ENCODE results near the gene PLCL2. TPM values are rescaled to one million over a fixed set of nuclear protein-coding genes. Genes with fewer than 3 reads are reported as not detected.
A peak's percentile ranks its signal among the peaks of the same experiment; 100 is the strongest.

Gene PLCL2
- polyA plus RNA-seq, 1 donor: 10.2 TPM

DNA sequence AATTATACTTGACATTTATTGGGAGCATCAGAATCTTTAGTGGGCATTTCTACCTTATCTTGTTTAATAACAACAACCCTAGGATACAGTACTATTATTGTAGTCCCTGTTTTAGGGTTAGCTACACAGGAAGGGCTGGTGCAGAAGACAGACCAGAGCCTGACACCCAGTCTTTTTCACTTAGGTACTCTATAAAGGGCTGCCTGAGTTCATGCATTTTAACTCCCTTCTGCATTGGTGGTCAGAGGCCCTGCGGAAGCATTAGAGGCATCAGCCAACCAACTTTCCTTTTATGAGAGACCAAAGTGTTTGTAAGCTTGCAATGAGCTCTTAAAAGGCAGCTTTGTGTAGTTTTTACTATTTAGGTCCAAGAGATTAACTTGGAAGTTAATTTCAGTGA lies 105.4 kb downstream of the PLCL2 start:
- Histone ChIP-seq H3K36me3 (ENCODE audit: control insufficient read depth, insufficient read depth, low read length) (no peaks in the 10 kb centered on the region), H3K27ac (ENCODE audit: low read length) (no peak overlapping the region), H3K4me1 (ENCODE audit: control insufficient read depth, insufficient read depth, low read length) (no peaks in the 10 kb centered on the region), H3K9me3 (ENCODE audit: control insufficient read depth, low read depth, low read length) (no peaks in the 10 kb centered on the region), H3K4me3 (ENCODE audit: low read length) (no peak overlapping the region), H3K27me3 (ENCODE audit: control insufficient read depth, insufficient read depth, low read length) (no peaks in the 10 kb centered on the region)
- DNase-seq: no peak
- WGBS (ENCODE audit: insufficient coverage, low lambda C conversion rate): no CpG with 5 or more reads among the region's 1 CpG

DNA sequence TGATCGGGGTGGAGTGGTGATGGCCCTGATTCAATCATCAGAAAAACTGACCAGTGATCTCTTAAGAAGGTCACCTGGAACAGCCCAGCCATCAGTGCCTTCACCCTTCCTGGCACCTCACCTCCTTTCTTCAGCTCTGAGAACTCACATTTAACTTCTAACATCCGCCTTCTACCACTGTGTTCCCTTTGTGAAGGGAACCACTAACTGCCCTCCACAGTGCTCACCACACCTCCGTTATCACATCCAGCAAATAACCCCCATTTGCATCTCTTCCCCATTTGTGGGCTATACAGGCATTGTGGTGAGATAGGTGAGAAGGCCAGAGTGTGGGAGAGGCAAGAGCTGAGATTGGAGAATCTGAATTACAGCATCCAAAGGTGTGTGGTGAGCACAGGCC lies 107.4 kb downstream of the PLCL2 start:
- no peak overlapping the region for H3K4me3 ChIP-seq (ENCODE audit: low read length)
- no peaks in the 10 kb centered on the region for H3K27me3 ChIP-seq (ENCODE audit: control insufficient read depth, insufficient read depth, low read length)
- no peaks in the 10 kb centered on the region for H3K4me1 ChIP-seq (ENCODE audit: control insufficient read depth, insufficient read depth, low read length)
- H3K27ac ChIP-seq (ENCODE audit: low read length): no peak overlapping the region
- no CpG with 5 or more reads among the region's 3 CpGs for WGBS (ENCODE audit: insufficient coverage, low lambda C conversion rate)
- H3K9me3 ChIP-seq (ENCODE audit: control insufficient read depth, low read depth, low read length): no peaks in the 10 kb centered on the region
- H3K36me3 ChIP-seq (ENCODE audit: control insufficient read depth, insufficient read depth, low read length): no peaks in the 10 kb centered on the region
- DNase-seq: no peak

DNA sequence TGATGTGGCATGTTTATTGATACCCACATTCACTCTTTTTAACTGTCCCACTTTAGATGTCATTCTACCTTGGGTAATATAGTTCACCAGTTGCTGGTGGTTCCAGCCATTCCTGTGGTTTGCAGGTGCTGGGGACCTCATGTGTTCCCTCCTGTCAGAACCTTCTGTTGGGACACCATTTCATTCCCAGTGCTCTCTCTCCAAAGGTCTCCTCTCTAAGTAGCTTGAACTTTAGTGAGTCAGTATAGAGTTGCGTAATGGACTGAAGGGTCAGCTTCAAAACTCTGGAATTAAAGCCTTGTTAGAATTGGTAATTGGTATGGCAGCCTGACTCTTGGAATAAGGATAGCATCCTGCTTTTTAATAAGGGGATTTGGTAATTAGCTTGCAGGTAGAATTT lies 108.5 kb downstream of the PLCL2 start:
- Histone ChIP-seq H3K27me3 (ENCODE audit: control insufficient read depth, insufficient read depth, low read length) (no peaks in the 10 kb centered on the region), H3K4me3 (ENCODE audit: low read length) (no peak overlapping the region), H3K9me3 (ENCODE audit: control insufficient read depth, low read depth, low read length) (no peaks in the 10 kb centered on the region), H3K27ac (ENCODE audit: low read length) (no peak overlapping the region), H3K4me1 (ENCODE audit: control insufficient read depth, insufficient read depth, low read length) (no peaks in the 10 kb centered on the region), H3K36me3 (ENCODE audit: control insufficient read depth, insufficient read depth, low read length) (no peaks in the 10 kb centered on the region)
- peak in 1 of 2 donors; percentile 12 for DNase-seq
- no CpG with 5 or more reads among the region's 1 CpG for WGBS (ENCODE audit: insufficient coverage, low lambda C conversion rate)

DNA sequence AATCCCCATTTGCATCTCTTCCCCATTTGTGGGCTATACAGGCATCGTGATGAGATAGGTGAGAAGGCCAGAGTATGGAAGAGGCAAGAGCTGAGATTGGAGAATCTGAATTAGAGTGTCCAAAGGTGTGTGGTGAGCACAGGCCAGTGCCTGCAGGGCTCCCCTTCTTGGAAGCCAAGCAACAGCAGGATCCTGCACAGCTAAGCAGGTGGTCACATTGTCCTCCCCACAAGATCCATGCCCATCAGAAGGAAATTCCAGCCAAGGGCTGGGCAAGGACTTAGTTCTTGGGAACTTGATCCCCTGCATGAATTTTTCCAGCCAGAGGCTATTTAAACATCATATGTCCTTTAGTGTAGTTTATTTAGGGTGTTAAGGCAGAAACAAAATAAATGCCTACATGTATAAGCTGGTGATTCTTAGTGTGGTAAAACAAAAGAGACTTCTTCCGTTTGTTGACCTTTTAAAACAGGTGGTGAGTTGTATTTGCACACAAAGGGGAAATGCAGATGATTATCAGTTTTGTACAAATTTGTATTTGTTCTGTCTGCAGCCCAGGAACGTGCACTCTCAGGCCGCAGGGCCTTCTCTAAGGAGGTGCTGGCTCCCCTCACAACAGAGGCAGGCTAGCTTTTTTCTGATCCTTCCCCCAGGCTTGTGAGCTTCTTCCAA lies 110.2 kb downstream of the PLCL2 start:
- Histone ChIP-seq H3K4me3 (ENCODE audit: low read length) (no peak overlapping the region), H3K36me3 (ENCODE audit: control insufficient read depth, insufficient read depth, low read length) (no peaks in the 10 kb centered on the region), H3K9me3 (ENCODE audit: control insufficient read depth, low read depth, low read length) (no peaks in the 10 kb centered on the region), H3K27me3 (ENCODE audit: control insufficient read depth, insufficient read depth, low read length) (no peaks in the 10 kb centered on the region), H3K4me1 (ENCODE audit: control insufficient read depth, insufficient read depth, low read length) (no peaks in the 10 kb centered on the region), H3K27ac (ENCODE audit: low read length) (no peak overlapping the region)
- DNase-seq: no peak
- 86% methylated on average over 1 of the region's 4 CpGs for WGBS (ENCODE audit: insufficient coverage, low lambda C conversion rate)

DNA sequence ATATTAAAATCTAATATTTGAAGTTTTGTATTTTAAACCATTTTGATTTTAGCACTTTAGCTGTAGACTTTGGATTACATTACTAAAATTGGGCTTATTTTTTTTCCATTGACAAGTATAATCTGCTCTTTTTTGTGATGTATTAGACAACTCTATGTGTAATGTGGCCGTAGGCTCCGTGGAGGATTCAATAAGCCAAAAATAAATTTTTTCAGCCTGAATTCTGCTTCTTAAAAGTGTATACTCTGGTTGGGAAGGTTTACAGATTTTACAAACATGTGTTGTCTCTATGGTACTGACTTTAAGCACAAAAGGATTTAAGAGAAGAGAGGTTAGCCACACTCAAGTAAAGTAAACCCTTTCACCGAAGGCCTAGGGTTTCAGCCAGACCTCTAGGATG lies 110.8 kb downstream of the PLCL2 start:
- no CpG with 5 or more reads among the region's 3 CpGs for WGBS (ENCODE audit: insufficient coverage, low lambda C conversion rate)
- no peaks in the 10 kb centered on the region for H3K36me3 ChIP-seq (ENCODE audit: control insufficient read depth, insufficient read depth, low read length)
- no peak for DNase-seq
- H3K27ac ChIP-seq (ENCODE audit: low read length): no peak overlapping the region
- no peak overlapping the region for H3K4me3 ChIP-seq (ENCODE audit: low read length)
- H3K9me3 ChIP-seq (ENCODE audit: control insufficient read depth, low read depth, low read length): no peaks in the 10 kb centered on the region
- no peaks in the 10 kb centered on the region for H3K27me3 ChIP-seq (ENCODE audit: control insufficient read depth, insufficient read depth, low read length)
- H3K4me1 ChIP-seq (ENCODE audit: control insufficient read depth, insufficient read depth, low read length): no peaks in the 10 kb centered on the region

DNA sequence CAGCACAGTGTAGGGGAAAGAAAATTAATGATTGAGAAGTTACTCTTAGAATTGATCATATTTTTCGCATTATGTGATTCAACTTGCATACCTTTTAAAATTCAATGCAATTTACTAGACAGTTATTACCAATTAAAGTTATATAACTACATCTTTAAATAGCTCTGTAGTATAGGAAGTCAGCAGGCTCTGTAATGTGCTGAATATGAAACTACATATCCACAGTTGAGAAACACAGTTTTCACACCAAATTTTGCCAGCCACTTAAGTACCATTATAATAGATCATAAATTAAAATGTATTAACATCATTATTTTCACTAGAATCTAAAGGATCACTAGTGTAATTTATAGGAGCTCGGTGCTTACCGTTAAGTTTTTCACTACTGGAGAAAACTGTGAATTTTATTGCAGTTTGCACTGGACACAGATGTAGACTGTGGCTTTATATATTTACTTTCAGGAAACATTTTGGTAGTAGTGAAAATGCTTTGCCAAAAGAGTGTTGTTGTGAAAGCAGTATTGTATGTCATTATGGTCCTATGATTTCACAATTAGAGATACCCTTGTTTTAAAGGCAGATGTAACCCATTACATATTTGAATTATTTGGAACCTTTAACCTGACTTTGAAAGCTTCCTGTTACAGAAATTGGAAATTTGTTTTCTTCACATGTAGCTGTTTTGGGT lies 113.6 kb downstream of the PLCL2 start:
- no peaks in the 10 kb centered on the region for H3K4me1 ChIP-seq (ENCODE audit: control insufficient read depth, insufficient read depth, low read length)
- no peaks in the 10 kb centered on the region for H3K36me3 ChIP-seq (ENCODE audit: control insufficient read depth, insufficient read depth, low read length)
- no peak for DNase-seq
- H3K27ac ChIP-seq (ENCODE audit: low read length): no peak overlapping the region
- no CpG with 5 or more reads among the region's 3 CpGs for WGBS (ENCODE audit: insufficient coverage, low lambda C conversion rate)
- no peaks in the 10 kb centered on the region for H3K27me3 ChIP-seq (ENCODE audit: control insufficient read depth, insufficient read depth, low read length)
- H3K4me3 ChIP-seq (ENCODE audit: low read length): no peak overlapping the region
- H3K9me3 ChIP-seq (ENCODE audit: control insufficient read depth, low read depth, low read length): peaks cover 3% of the 10 kb centered on the region

DNA sequence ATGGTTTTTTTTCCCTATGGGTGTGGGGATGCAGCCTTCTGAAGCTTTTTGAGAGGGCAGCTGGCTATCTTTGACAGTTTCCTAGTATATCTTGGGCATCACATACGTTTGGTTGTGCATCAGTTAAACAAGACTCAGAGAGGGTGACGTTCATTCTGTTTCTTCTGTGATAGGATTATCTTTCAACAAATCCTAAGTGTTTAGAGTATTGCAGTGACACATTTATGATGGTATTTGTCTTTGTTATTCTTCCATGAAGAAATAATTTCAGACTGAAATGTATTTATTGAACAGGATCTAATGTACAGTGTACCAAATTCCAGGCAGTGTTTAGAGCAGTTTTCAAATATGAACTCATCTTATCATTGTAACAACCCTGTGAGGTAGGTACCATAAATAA lies 114.4 kb downstream of the PLCL2 start:
- Histone ChIP-seq H3K36me3 (ENCODE audit: control insufficient read depth, insufficient read depth, low read length) (no peaks in the 10 kb centered on the region), H3K4me1 (ENCODE audit: control insufficient read depth, insufficient read depth, low read length) (no peaks in the 10 kb centered on the region), H3K27ac (ENCODE audit: low read length) (no peak overlapping the region), H3K27me3 (ENCODE audit: control insufficient read depth, insufficient read depth, low read length) (no peaks in the 10 kb centered on the region), H3K9me3 (ENCODE audit: control insufficient read depth, low read depth, low read length) (peaks cover 3% of the 10 kb centered on the region), H3K4me3 (ENCODE audit: low read length) (no peak overlapping the region)
- no peak for DNase-seq
- WGBS (ENCODE audit: insufficient coverage, low lambda C conversion rate): 80% methylated on average over 1 of the region's 2 CpGs

DNA sequence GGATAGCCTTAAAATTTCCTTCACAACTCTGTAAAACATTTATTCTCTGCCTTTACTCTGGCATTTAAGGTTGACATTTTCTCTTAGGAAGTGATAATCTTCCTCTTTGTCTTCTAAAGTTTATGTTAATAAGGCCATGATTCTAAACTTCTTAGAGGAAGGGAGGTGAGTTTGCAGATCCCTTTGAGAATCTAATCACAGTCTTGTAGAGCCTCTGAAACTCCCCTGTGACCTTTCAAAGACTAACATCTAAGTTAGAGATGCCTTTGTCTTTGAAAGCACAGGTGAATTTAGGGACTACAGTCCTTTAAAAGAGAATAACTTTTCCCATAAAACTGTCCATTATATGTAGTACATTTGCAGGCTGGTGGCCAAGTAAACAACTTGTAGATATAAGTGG lies 115.1 kb downstream of the PLCL2 start:
- H3K4me1 ChIP-seq (ENCODE audit: control insufficient read depth, insufficient read depth, low read length): no peaks in the 10 kb centered on the region
- no peaks in the 10 kb centered on the region for H3K27me3 ChIP-seq (ENCODE audit: control insufficient read depth, insufficient read depth, low read length)
- peaks cover 3% of the 10 kb centered on the region for H3K9me3 ChIP-seq (ENCODE audit: control insufficient read depth, low read depth, low read length)
- H3K4me3 ChIP-seq (ENCODE audit: low read length): no peak overlapping the region
- no peak overlapping the region for H3K27ac ChIP-seq (ENCODE audit: low read length)
- no peak for DNase-seq
- no peaks in the 10 kb centered on the region for H3K36me3 ChIP-seq (ENCODE audit: control insufficient read depth, insufficient read depth, low read length)

DNA sequence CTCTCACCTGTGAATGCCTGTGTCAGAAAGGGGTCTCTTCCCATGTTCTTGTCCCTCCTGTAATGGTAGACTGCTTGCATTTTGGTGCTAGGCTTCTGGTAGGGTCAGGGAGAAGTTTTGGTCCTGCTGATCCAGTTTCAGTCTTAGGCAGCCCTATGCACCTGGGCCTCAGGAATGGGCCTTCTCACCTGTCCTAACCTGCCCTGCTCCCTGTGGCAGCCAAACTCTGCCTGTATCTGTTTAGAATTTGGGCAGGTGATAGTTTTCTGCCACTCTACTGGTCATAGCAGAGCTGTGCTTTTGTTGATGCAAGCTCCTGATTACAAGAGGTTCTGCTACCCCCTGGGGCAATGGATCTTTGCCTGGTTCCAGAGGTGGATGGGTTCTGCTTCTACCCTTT lies 118.7 kb downstream of the PLCL2 start:
- Histone ChIP-seq H3K9me3 (ENCODE audit: control insufficient read depth, low read depth, low read length) (peaks cover 3% of the 10 kb centered on the region), H3K27ac (ENCODE audit: low read length) (no peak overlapping the region), H3K27me3 (ENCODE audit: control insufficient read depth, insufficient read depth, low read length) (no peaks in the 10 kb centered on the region), H3K36me3 (ENCODE audit: control insufficient read depth, insufficient read depth, low read length) (no peaks in the 10 kb centered on the region), H3K4me3 (ENCODE audit: low read length) (no peak overlapping the region), H3K4me1 (ENCODE audit: control insufficient read depth, insufficient read depth, low read length) (no peaks in the 10 kb centered on the region)
- DNase-seq: no peak

DNA sequence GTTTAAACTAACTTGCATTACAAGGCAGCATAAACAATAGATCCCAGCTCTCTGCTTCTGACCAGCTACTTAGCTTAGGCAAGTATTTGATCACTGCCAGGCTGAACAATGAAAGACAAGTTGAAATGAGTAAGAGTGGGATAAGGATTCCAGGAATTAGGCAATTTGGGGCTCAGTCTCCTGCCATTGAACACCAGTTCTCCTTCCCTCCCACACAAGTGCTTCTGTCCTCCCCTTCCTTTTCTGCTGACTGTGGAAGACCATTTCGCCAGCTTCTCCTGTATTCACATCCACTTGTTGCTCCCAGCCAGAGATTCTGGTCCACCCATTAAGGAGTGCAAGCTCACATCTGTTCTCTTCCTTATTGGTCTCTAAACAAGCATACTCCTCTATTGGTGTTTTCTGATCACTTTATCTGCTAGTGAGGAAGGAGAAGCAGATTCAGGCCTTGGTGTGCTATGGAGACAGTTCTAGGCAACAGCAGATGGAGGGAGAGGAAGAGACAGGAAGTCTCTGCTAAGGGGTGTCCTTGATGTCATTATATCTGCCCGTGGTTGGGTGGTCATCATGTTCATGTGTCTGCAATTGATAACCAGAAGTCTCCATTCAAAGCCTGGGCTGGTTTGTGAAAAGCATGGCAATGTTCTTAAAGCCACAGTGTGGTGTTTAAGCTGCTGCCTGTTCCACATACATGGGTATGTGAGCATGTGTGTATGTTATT lies 121.5 kb downstream of the PLCL2 start:
- H3K36me3 ChIP-seq (ENCODE audit: control insufficient read depth, insufficient read depth, low read length): peaks cover 5% of the 10 kb centered on the region
- no peaks in the 10 kb centered on the region for H3K27me3 ChIP-seq (ENCODE audit: control insufficient read depth, insufficient read depth, low read length)
- no peak overlapping the region for H3K27ac ChIP-seq (ENCODE audit: low read length)
- WGBS (ENCODE audit: insufficient coverage, low lambda C conversion rate): no CpG with 5 or more reads among the region's 2 CpGs
- H3K4me3 ChIP-seq (ENCODE audit: low read length): no peak overlapping the region
- no peak for DNase-seq
- peaks cover 3% of the 10 kb centered on the region for H3K9me3 ChIP-seq (ENCODE audit: control insufficient read depth, low read depth, low read length)
- peaks cover under 1% of the 10 kb centered on the region for H3K4me1 ChIP-seq (ENCODE audit: control insufficient read depth, insufficient read depth, low read length)
